Right lobe of liver (tissue), 6 donors: ENCODE data around the gene FRMPD4. TPM values are rescaled to one million over a fixed set of nuclear protein-coding genes. Genes with fewer than 3 reads are reported as not detected.

ENCODE experiments used
- ATAC-seq, 4 donors: fragments of 200-7000 bp; cut with Tn5 transposase; one replicate each; pipeline ENCODE4 v1.9.1; 2020; ENCODE audit warnings: mild to moderate bottlenecking in 4 of 4, moderate library complexity in 4 of 4
- DNase-seq, 3 donors: peaks; one replicate each; pipeline ENCODE4 v3.0.0-alpha.2; 2020
- H3K27ac ChIP-seq, 3 donors: fragments of 200-600 bp; one replicate each; pipeline ENCODE4 v1.8.0; 2022
- H3K27me3 ChIP-seq, 2 donors: fragments of 200-600 bp; one replicate each; pipeline ENCODE4 v1.8.0; 2022
- H3K36me3 ChIP-seq, 4 donors: fragments of 200-600 bp; sonication (generic) in 1 of 4; one replicate each; pipeline versions ENCODE4 v1.5.1 to v1.8.0; 2017 to 2022; ENCODE audit warnings: control low read depth in 1 of 4
- H3K4me1 ChIP-seq, 4 donors: fragments of 200-600 bp; sonication (generic) in 1 of 4; one replicate each; pipeline versions ENCODE4 v1.5.1 to v1.8.0; 2017 to 2022; ENCODE audit warnings: control low read depth in 1 of 4
- H3K4me3 ChIP-seq, 3 donors: fragments of 200-600 bp; one replicate each; pipeline ENCODE4 v1.8.0; 2022
- H3K9me3 ChIP-seq, 4 donors: fragments of 200-600 bp; sonication (generic) in 1 of 4; one replicate each; pipeline versions ENCODE4 v1.5.1 to v1.8.0; 2017 to 2022; ENCODE audit warnings: control low read depth in 1 of 4
- POLR2A ChIP-seq: fragments of 450-650 bp; IDR thresholded peaks from one replicate; pipeline ENCODE4 v1.6.1; 2017; ENCODE audit warnings: antibody characterized with exemption, mild to moderate bottlenecking
- WGBS: methylation state at CpG from one replicate; pipeline ENCODE4 v1.1.6; 2018; ENCODE audit warnings: low coverage, low lambda C conversion rate; ENCODE audit not compliant: insufficient coverage; ENCODE audit errors: missing lambda C conversion rate; 5-methylcytosine and 5-hydroxymethylcytosine counted together
- intact Hi-C, 2 donors: fragments of 100-400 bp; cut with DNase I; formaldehyde crosslinking; loops; one replicate each; pipeline versions ENCODE4 v1.11.2 to v1.14.1; 2022
- total RNA-seq, 6 experiments: library from RNA; depleted of rRNA in 2 of 6; stranded (reverse); fragments of >200 nt in 2 of 6; fragmentation: NEBNext Ultra II Directional in 3 of 6; extraction: Animal tissue kit (Norgen Biotek cat#: 25700) in 3 of 6; gene quantifications; one replicate each; pipeline versions ENCODE4 v1.1.0 to v1.2.4, GENCODE V29; 2016 to 2023
- TF ChIP-seq, protein P1 (sequence below), 4 donors: fragments of 200-600 bp in 3 of 4; fragments of 450-650 bp in 1 of 4; IDR thresholded peaks; one replicate each; pipeline versions ENCODE4 v1.5.1 to v1.8.0; 2016 to 2022; ENCODE audit warnings: antibody characterized with exemption in 4 of 4, mild to moderate bottlenecking in 2 of 4
- donor health status: DM: no; HTN: yes; CAD: no.
- donor health status: DM: no; HTN: no; CAD: no.
- donor health status: DM: no; HTN: no; CAD: no.
- donor health status: DM: no; HTN: yes; CAD: no.
- donor health status: DM: no; HTN: yes; CAD: no.

Gene FRMPD4
- total RNA-seq, 6 experiments from 2014 or later: 0.05 to 0.12 (median 0.06) TPM; not detected in 3

GRCh38 chrX:12672367-12673106 lies 534.3 kb downstream of the FRMPD4 start:
- DNase-seq (no peak), ATAC-seq (no peak)
- Histone ChIP-seq H3K4me3 (no peak overlapping the region), H3K27ac (no peak overlapping the region), H3K36me3 (no peaks in the 10 kb centered on the region), H3K4me1 (no peaks in the 10 kb centered on the region), H3K27me3 (no peaks in the 10 kb centered on the region), H3K9me3 (no peaks in the 10 kb centered on the region)
- 58% methylated on average over 3 of the region's 3 CpGs for WGBS
- no peak for TF ChIP-seq POLR2A
- TF ChIP-seq, protein P1, sequence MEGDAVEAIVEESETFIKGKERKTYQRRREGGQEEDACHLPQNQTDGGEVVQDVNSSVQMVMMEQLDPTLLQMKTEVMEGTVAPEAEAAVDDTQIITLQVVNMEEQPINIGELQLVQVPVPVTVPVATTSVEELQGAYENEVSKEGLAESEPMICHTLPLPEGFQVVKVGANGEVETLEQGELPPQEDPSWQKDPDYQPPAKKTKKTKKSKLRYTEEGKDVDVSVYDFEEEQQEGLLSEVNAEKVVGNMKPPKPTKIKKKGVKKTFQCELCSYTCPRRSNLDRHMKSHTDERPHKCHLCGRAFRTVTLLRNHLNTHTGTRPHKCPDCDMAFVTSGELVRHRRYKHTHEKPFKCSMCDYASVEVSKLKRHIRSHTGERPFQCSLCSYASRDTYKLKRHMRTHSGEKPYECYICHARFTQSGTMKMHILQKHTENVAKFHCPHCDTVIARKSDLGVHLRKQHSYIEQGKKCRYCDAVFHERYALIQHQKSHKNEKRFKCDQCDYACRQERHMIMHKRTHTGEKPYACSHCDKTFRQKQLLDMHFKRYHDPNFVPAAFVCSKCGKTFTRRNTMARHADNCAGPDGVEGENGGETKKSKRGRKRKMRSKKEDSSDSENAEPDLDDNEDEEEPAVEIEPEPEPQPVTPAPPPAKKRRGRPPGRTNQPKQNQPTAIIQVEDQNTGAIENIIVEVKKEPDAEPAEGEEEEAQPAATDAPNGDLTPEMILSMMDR (IDR thresholded peaks at IDR 0.05): no peak
- intact Hi-C loops: no loop called here

DNA sequence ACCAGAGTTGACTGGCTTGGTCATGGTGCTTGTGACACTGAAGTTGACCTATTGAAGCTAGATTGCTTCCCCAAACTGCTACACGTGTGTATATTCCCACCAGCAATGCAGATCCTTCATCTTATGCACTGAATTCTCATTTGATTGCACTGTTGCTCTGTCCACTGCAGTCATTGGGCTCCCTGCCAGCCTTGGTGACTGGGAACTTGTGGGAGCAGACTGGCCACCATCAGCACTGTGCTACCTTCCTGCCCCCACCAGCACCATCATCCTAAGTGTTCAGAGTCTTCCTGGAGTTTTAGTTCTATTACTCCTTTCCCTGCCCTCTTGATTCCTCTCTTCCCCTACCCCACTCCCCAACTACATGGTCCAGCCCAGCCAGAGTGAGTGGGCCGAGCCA lies 535.2 kb downstream of the FRMPD4 start:
- intact Hi-C loops: no loop called here
- TF ChIP-seq POLR2A: no peak
- TF ChIP-seq, protein P1 (IDR thresholded peaks at IDR 0.05): no peak
- Histone ChIP-seq H3K4me3 (no peak overlapping the region), H3K4me1 (no peaks in the 10 kb centered on the region), H3K27ac (no peak overlapping the region), H3K36me3 (no peaks in the 10 kb centered on the region), H3K27me3 (no peaks in the 10 kb centered on the region), H3K9me3 (no peaks in the 10 kb centered on the region)
- no peak for ATAC-seq
- no peak for DNase-seq
- whole genome bisulfite sequencing: 27% methylated on average over 2 of the region's 2 CpGs

DNA sequence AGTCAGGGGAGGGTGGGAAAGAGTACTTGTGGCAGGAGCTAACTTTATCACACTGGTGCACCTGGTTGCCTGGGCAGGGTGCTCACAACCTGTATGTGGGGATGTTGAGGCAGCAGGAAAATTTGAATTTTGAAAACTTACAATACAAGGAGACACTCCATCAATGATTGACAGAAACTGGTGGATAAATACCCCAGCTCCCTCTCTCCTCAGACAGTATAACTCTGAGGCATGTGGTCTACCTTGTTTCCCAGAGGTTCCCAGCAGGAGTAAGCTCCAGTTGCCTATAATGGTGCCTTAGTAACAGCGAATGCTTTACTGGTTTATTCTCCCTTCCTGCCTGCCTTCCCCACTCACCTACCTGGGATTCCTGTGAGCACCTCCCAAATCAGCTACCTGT lies 541.2 kb downstream of the FRMPD4 start:
- H3K4me3 ChIP-seq: no peak overlapping the region
- no peaks in the 10 kb centered on the region for H3K36me3 ChIP-seq
- H3K27me3 ChIP-seq: peaks cover 0 to 4% of the 10 kb centered on the region in 2 donors
- TF ChIP-seq, protein P1 (IDR thresholded peaks at IDR 0.05): no peak
- no peak for TF ChIP-seq POLR2A
- no peak overlapping the region for H3K27ac ChIP-seq
- no peak for ATAC-seq
- DNase-seq: no peak
- no peaks in the 10 kb centered on the region for H3K9me3 ChIP-seq
- 40% methylated on average over 1 of the region's 1 CpG for WGBS
- H3K4me1 ChIP-seq: no peaks in the 10 kb centered on the region
- intact Hi-C loops: no loop called here

GRCh38 chrX:12681047-12681446 lies 542.8 kb downstream of the FRMPD4 start:
- Histone ChIP-seq H3K9me3 (no peaks in the 10 kb centered on the region), H3K36me3 (no peaks in the 10 kb centered on the region), H3K27ac (no peak overlapping the region), H3K4me3 (no peak overlapping the region), H3K4me1 (no peaks in the 10 kb centered on the region), H3K27me3 (peaks cover 0 to 4% of the 10 kb centered on the region in 2 donors)
- intact Hi-C loops: no loop called here
- TF ChIP-seq POLR2A: no peak
- TF ChIP-seq, protein P1 (IDR thresholded peaks at IDR 0.05): no peak
- ATAC-seq (no peak), DNase-seq (no peak)
- 68% methylated on average over 7 of the region's 7 CpGs for WGBS
